SU-DHL-6 (cell line): ENCODE measurements around the gene CHRNE.
"Not testable (repeated sequence)": the region's sequence is repeated elsewhere in the genome, so short reads cannot be mapped to it uniquely, and the experiment has no call there.

Experiments used
- H2AFZ ChIP-seq: fragments of 200-600 bp; sonication (generic); 2 replicates; pipeline ENCODE4 v1.6.1; 2014; ENCODE audit warnings: low read depth, mild to moderate bottlenecking, moderate library complexity, mixed read lengths, antibody characterized with exemption, low read length; ENCODE audit not compliant: severe bottlenecking
- H3F3A ChIP-seq: fragments of 200-600 bp; shearing (Covaris generic); 2 replicates; pipeline ENCODE4 v1.6.0; 2016; ENCODE audit warnings: antibody characterized with exemption, mild to moderate bottlenecking; ENCODE audit not compliant: insufficient read depth
- H3K27ac ChIP-seq: fragments of 200-600 bp; sonication (generic); 2 replicates; pipeline ENCODE4 v1.5.1; 2016; ENCODE audit warnings: low read depth, mild to moderate bottlenecking, low read length, moderate library complexity, mixed read lengths
- H3K27me3 ChIP-seq: fragments of 200-600 bp; sonication (generic), shearing (Covaris generic); 2 replicates; pipeline ENCODE4 v1.6.0; 2014; ENCODE audit warnings: mild to moderate bottlenecking, low read length
- H3K36me3 ChIP-seq: fragments of 200-600 bp; sonication (generic); 2 replicates; pipeline ENCODE4 v1.6.1; 2014; ENCODE audit warnings: mild to moderate bottlenecking, low read length, mixed read lengths
- H3K4me2 ChIP-seq: fragments of 300-600, 200-600 bp; shearing (Covaris generic), sonication (generic); 2 replicates; pipeline ENCODE4 v1.6.0; 2014; ENCODE audit warnings: low read length, low read depth, mild to moderate bottlenecking; ENCODE audit not compliant: poor library complexity, severe bottlenecking
- H3K4me3 ChIP-seq: fragments of 200-600 bp; sonication (generic); 2 replicates; pipeline ENCODE4 v1.5.1; 2014; ENCODE audit warnings: antibody characterized with exemption, low read length, mild to moderate bottlenecking, mixed read lengths; ENCODE audit not compliant: insufficient read depth, poor library complexity, severe bottlenecking
- H3K79me2 ChIP-seq: fragments of 200-600 bp; sonication (generic); 2 replicates; pipeline ENCODE4 v1.6.1; 2014; ENCODE audit warnings: mild to moderate bottlenecking, low read length, moderate library complexity; ENCODE audit not compliant: insufficient read depth
- H3K9ac ChIP-seq: fragments of 200-600 bp; sonication (generic); 2 replicates; pipeline ENCODE4 v1.7.0; 2014; ENCODE audit warnings: mild to moderate bottlenecking, low read length
- H3K9me2 ChIP-seq: fragments of 200-600 bp; sonication (generic); replicated peaks from 2 replicates; pipeline ENCODE4 v1.6.1; 2014; ENCODE audit warnings: low read length; ENCODE audit not compliant: insufficient read depth
- H3K9me3 ChIP-seq: fragments of 200-600 bp; sonication (generic); 2 replicates; pipeline ENCODE4 v1.6.1; 2014; ENCODE audit warnings: low read length, mixed read lengths; ENCODE audit not compliant: insufficient read depth
- H4K20me1 ChIP-seq: fragments of 200-600 bp; sonication (generic); 2 replicates; pipeline ENCODE4 v1.6.1; 2014; ENCODE audit warnings: low read depth, mild to moderate bottlenecking, antibody characterized with exemption, low read length, moderate library complexity, mixed read lengths
- CTCF ChIP-seq: fragments of 200-600 bp; sonication (generic); IDR thresholded peaks from one replicate; pipeline ENCODE4 v1.5.1; 2017; ENCODE audit warnings: antibody characterized with exemption, mild to moderate bottlenecking, low read length, moderate library complexity; ENCODE audit not compliant: insufficient read depth, poor library complexity, severe bottlenecking
- EZH2phosphoT487 ChIP-seq: fragments of 200-600 bp; sonication (generic), shearing (Covaris generic); conservative IDR thresholded peaks from 2 replicates; pipeline ENCODE4 v1.6.1; 2018; ENCODE audit warnings: mild to moderate bottlenecking, antibody characterized with exemption, low read length, moderate library complexity, mixed read lengths

CHRNE gene

GRCh38 chr17:4858882-4859260, 44.0 kb downstream of the CHRNE start:
- Histone ChIP-seq H2AFZ (no peak overlapping the region), H3K9me3 (no peaks in the 10 kb centered on the region), H3F3A (no peaks in the 10 kb centered on the region), H3K4me3 (no peak overlapping the region), H4K20me1 (no peaks in the 10 kb centered on the region), H3K9me2 (no peaks in the 10 kb centered on the region), H3K36me3 (no peaks in the 10 kb centered on the region), H3K9ac (no peak overlapping the region), H3K79me2 (no peaks in the 10 kb centered on the region; the same call in 1 of the 2 replicates), H3K4me2 (no peak overlapping the region), H3K27me3 (no peaks in the 10 kb centered on the region), H3K27ac (no peak overlapping the region)
- no peak for TF ChIP-seq CTCF
- no peak for TF ChIP-seq EZH2phosphoT487

- H3K36me3 ChIP-seq = no peaks in the 10 kb centered on the region
- no peak overlapping the region for H3K27ac ChIP-seq
- H3K4me3 ChIP-seq = no peak overlapping the region
- no peak overlapping the region for H3K4me2 ChIP-seq
- no peaks in the 10 kb centered on the region for H3K9me3 ChIP-seq
- no peaks in the 10 kb centered on the region; the same call in 1 of the 2 replicates for H3K79me2 ChIP-seq
- H3K9ac ChIP-seq = no peak overlapping the region
- no peak overlapping the region for H2AFZ ChIP-seq
- no peaks in the 10 kb centered on the region for H3K27me3 ChIP-seq
- H3F3A ChIP-seq = no peaks in the 10 kb centered on the region
- TF ChIP-seq CTCF = no peak
- no peak for TF ChIP-seq EZH2phosphoT487
- H3K9me2 ChIP-seq = no peaks in the 10 kb centered on the region
- no peaks in the 10 kb centered on the region for H4K20me1 ChIP-seq
These were observed 44.6 kb downstream of the CHRNE start for GRCh38 chr17:4858068-4858881.

GRCh38 chr17:4857347-4857746, 45.6 kb downstream of the CHRNE start:
- H3K4me3 ChIP-seq, H3K9me2 ChIP-seq, H3K9ac ChIP-seq, H4K20me1 ChIP-seq, H3K4me2 ChIP-seq, H3K27me3 ChIP-seq, H2AFZ ChIP-seq, H3F3A ChIP-seq, H3K79me2 ChIP-seq, H3K9me3 ChIP-seq, H3K36me3 ChIP-seq, H3K27ac ChIP-seq: not testable (repeated sequence)

GRCh38 chr17:4856937-4857314, 46.0 kb downstream of the CHRNE start:
- no peak overlapping the region for H3K9ac ChIP-seq
- no peak overlapping the region for H3K4me3 ChIP-seq
- no peak overlapping the region for H3K4me2 ChIP-seq
- H4K20me1 ChIP-seq = no peaks in the 10 kb centered on the region
- H3F3A ChIP-seq = no peaks in the 10 kb centered on the region
- no peaks in the 10 kb centered on the region for H3K27me3 ChIP-seq
- no peaks in the 10 kb centered on the region for H3K9me2 ChIP-seq
- no peaks in the 10 kb centered on the region for H3K36me3 ChIP-seq
- no peak overlapping the region for H2AFZ ChIP-seq
- H3K27ac ChIP-seq = no peak overlapping the region
- no peaks in the 10 kb centered on the region for H3K9me3 ChIP-seq
- TF ChIP-seq EZH2phosphoT487 (no peak), CTCF (no peak)
- no peaks in the 10 kb centered on the region; the same call in 1 of the 2 replicates for H3K79me2 ChIP-seq
